Epithelial cell of proximal tubule (primary cell): ENCODE results near the gene DOCK7. TPM values are rescaled to one million over a fixed set of nuclear protein-coding genes. Genes with fewer than 3 reads are reported as not detected.
A peak's percentile ranks its signal among the peaks of the same experiment; 100 is the strongest.
"Not testable (repeated sequence)": the region's sequence is repeated elsewhere in the genome, so short reads cannot be mapped to it uniquely, and the experiment has no call there.

ENCODE experiments used
- DNase-seq: peaks from one replicate; pipeline ENCODE4 v3.0.0-alpha.2; 2011; ENCODE audit warnings: low read depth
- H3K4me3 ChIP-seq: 2 replicates; pipeline ENCODE4 v1.5.1; 2011; ENCODE audit warnings: low read depth, mild to moderate bottlenecking, low read length
- CTCF ChIP-seq: conservative IDR thresholded peaks from 2 replicates; pipeline ENCODE4 v1.5.1; 2012; ENCODE audit warnings: low read depth, mild to moderate bottlenecking, low read length
- total RNA-seq: library from RNA; depleted of rRNA; stranded (reverse); fragments of >200 nt; gene quantifications from 2 replicates; pipeline ENCODE4 v1.2.3, GENCODE V29; 2015

The DOCK7 gene
- total RNA-seq, 1 donor from 2014 or later: 72.9 TPM

GRCh38 chr1:62691062-62691844 lies 3.1 kb upstream of the DOCK7 start:
- no peak overlapping the region for H3K4me3 ChIP-seq
- no peak for TF ChIP-seq CTCF
- DNase-seq: no peak

GRCh38 chr1:62689524-62689923 lies 1.3 kb upstream of the DOCK7 start:
- no peak for DNase-seq
- no peak for TF ChIP-seq CTCF
- H3K4me3 ChIP-seq: peak overlapping the region; percentile 4

GRCh38 chr1:62688687-62689085 lies 500 bp upstream of the DOCK7 start:
- TF ChIP-seq CTCF: no peak
- DNase-seq: no peak
- H3K4me3 ChIP-seq: peak overlapping the region; percentile 83

- peak overlapping the region; percentile 83 for H3K4me3 ChIP-seq
- DNase-seq: no peak
- no peak for TF ChIP-seq CTCF
These were observed 724 bp downstream of the DOCK7 start for GRCh38 chr1:62687421-62687902.

- H3K4me3 ChIP-seq: peak overlapping the region; percentile 83
- no peak for TF ChIP-seq CTCF
- DNase-seq: no peak
These were observed 1.4 kb downstream of the DOCK7 start for GRCh38 chr1:62686822-62687221.

GRCh38 chr1:62685431-62685859 lies 2.7 kb downstream of the DOCK7 start:
- no peak for DNase-seq
- TF ChIP-seq CTCF: no peak
- H3K4me3 ChIP-seq: no peak overlapping the region

- H3K4me3 ChIP-seq: no peak overlapping the region
- no peak for DNase-seq
- no peak for TF ChIP-seq CTCF
These were observed 5.7 kb downstream of the DOCK7 start for GRCh38 chr1:62682531-62682930.

- not testable (repeated sequence) for DNase-seq, H3K4me3 ChIP-seq
These were observed 7.2 kb downstream of the DOCK7 start for GRCh38 chr1:62680992-62681391.

GRCh38 chr1:62677822-62678221 lies 10.4 kb downstream of the DOCK7 start:
- DNase-seq, H3K4me3 ChIP-seq: not testable (repeated sequence)
